ENCODE measurements around the gene RPRML. TPM values are rescaled to one million over a fixed set of nuclear protein-coding genes. Genes with fewer than 3 reads are reported as not detected.

The RPRML gene
- total RNA-seq, 1 experiment from 2014 or later: 1.3 TPM

DNA sequence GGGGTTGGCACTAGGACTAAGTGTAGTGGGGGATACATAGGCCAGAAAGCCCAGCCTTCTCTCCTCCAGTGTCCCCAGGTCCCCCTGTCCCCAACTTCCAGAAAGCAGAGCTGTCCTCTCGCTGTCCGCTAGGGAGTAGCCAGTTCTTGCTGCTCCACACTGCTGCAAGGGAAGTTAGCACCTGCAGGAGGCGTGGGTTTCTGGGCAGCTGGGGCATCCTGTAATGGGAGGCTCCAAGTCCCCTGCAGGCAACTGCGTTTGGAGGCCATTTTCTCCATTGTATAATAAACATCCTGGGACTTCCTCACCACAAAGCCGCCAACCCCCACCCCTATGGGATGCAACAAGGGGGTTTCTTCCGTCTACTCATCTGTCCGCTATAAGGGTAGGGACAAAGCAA, 1.7 kb downstream of the RPRML start:
- no peak overlapping the region for H2AFZ ChIP-seq (ENCODE audit: low read length)
- no peaks in the 10 kb centered on the region for H3K79me1 ChIP-seq (ENCODE audit: insufficient read depth, low read depth, low read length, poor library complexity, severe bottlenecking)
- peaks cover 29 to 38% of the 10 kb centered on the region in 2 experiments for H3K4me1 Mint-ChIP-seq
- TF ChIP-seq, protein P1, sequence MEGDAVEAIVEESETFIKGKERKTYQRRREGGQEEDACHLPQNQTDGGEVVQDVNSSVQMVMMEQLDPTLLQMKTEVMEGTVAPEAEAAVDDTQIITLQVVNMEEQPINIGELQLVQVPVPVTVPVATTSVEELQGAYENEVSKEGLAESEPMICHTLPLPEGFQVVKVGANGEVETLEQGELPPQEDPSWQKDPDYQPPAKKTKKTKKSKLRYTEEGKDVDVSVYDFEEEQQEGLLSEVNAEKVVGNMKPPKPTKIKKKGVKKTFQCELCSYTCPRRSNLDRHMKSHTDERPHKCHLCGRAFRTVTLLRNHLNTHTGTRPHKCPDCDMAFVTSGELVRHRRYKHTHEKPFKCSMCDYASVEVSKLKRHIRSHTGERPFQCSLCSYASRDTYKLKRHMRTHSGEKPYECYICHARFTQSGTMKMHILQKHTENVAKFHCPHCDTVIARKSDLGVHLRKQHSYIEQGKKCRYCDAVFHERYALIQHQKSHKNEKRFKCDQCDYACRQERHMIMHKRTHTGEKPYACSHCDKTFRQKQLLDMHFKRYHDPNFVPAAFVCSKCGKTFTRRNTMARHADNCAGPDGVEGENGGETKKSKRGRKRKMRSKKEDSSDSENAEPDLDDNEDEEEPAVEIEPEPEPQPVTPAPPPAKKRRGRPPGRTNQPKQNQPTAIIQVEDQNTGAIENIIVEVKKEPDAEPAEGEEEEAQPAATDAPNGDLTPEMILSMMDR (conservative IDR thresholded peaks at IDR 0.05): peak; percentile 75
- no peak overlapping the region for H2BK15ac ChIP-seq (ENCODE audit: low read depth, low read length)
- H3K14ac ChIP-seq (ENCODE audit: insufficient read depth, low read length): no peak overlapping the region
- H3K23me2 ChIP-seq (ENCODE audit: insufficient read length, low read depth, low read length, poor library complexity, severe bottlenecking): peaks cover 16% of the 10 kb centered on the region
- H3K27ac ChIP-seq (ENCODE audit: insufficient read length, low read depth, low read length): no peak overlapping the region
- H3K27me3 Mint-ChIP-seq (ENCODE audit: low read depth): peaks cover 64% of the 10 kb centered on the region
- peaks cover 3% of the 10 kb centered on the region in 2 experiments; a peak in 2 of 5 replicates for H3K9me3 Mint-ChIP-seq
- WGBS (ENCODE audit: extremely low coverage, insufficient read length, low lambda C conversion rate): no CpG with 5 or more reads among the region's 7 CpGs
- no peak overlapping the region for H3K56ac ChIP-seq (ENCODE audit: insufficient read length, low read depth, low read length)
- H2BK20ac ChIP-seq (ENCODE audit: low read depth, low read length, poor library complexity, severe bottlenecking): no peak overlapping the region
- no peaks in the 10 kb centered on the region; the same call in 1 of the 2 replicates for H3K4me1 ChIP-seq (ENCODE audit: insufficient read depth, low read length)
- peak; percentile 98 for DNase-seq
- H4K20me1 ChIP-seq (ENCODE audit: control insufficient read depth, insufficient read depth, insufficient read length): no peaks in the 10 kb centered on the region
- no peak overlapping the region for H2BK5ac ChIP-seq (ENCODE audit: insufficient read length, low read length)
- no peak overlapping the region for H3K9ac ChIP-seq (ENCODE audit: extremely low read depth, insufficient read length, low read length)
- no peaks in the 10 kb centered on the region for H3K79me2 ChIP-seq (ENCODE audit: insufficient read depth, low read length)
- H3K18ac ChIP-seq (ENCODE audit: insufficient read length, low read depth, low read length): no peak overlapping the region
- no peak overlapping the region for H2BK120ac ChIP-seq (ENCODE audit: low read depth, low read length, poor library complexity, severe bottlenecking)
- no peak overlapping the region for H3K4ac ChIP-seq (ENCODE audit: low read depth, low read length)
- no peak overlapping the region for H4K8ac ChIP-seq (replicated peaks; ENCODE audit: insufficient read length, low read depth, low read length)
- H3T11ph ChIP-seq (ENCODE audit: low read length): no peak overlapping the region
- H2BK12ac ChIP-seq (ENCODE audit: insufficient read length, low read depth, low read length): no peak overlapping the region
- H3K27me3 ChIP-seq (ENCODE audit: insufficient read depth, low read length): peaks cover 5% of the 10 kb centered on the region; the same call in 1 of the 2 replicates
- peak overlapping the region; percentile 72 to 93 for H3K4me3 Mint-ChIP-seq
- no peak overlapping the region for H4K91ac ChIP-seq (ENCODE audit: insufficient read length, low read depth, low read length)
- H3K9me3 ChIP-seq (ENCODE audit: control insufficient read depth, low read depth, low read length): no peaks in the 10 kb centered on the region
- H4K5ac ChIP-seq (ENCODE audit: insufficient read length, low read depth, low read length): no peak overlapping the region
- no peak overlapping the region for H3K23ac ChIP-seq (ENCODE audit: insufficient read length, low read depth, low read length)
- H3K4me2 ChIP-seq (ENCODE audit: insufficient read depth, insufficient read length, low read length): peak overlapping the region; percentile 72
- H3K27ac Mint-ChIP-seq: peak overlapping the region in 2 of 3 experiments; percentile 9 to 59; a peak in 1 of 7 replicates
- H2AK5ac ChIP-seq (ENCODE audit: insufficient read length, low read length): no peak overlapping the region
- H3K36me3 Mint-ChIP-seq (ENCODE audit: insufficient read depth in 1 of 3, low read depth in 3 of 3): peaks cover 0 to 4% (median 3%) of the 10 kb centered on the region in 3 experiments; a peak in 2 of 7 replicates

Measured in H9 (cell line).